ENCODE results near the gene BCAS3.

DNA sequence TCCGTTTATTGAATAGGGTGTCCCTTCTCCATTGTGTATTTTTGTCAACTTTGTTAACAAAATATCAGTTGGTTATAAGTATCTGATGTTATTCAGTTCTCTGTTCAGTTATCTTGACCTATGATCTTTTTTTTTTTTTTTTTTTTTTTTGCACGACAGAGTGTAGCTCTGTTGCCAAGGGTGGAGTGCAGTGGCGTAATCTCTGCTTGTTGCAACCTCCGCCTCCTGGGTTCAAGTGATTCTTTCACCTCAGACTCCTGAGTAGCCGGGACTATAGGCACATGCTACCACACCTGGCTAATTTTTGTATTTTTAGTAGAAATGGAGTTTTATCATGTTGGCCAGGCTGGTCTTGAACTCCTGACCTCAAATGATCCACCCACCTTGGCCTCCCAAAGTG is 215.8 kb downstream of the BCAS3 start:
- TF ChIP-seq, protein P1, sequence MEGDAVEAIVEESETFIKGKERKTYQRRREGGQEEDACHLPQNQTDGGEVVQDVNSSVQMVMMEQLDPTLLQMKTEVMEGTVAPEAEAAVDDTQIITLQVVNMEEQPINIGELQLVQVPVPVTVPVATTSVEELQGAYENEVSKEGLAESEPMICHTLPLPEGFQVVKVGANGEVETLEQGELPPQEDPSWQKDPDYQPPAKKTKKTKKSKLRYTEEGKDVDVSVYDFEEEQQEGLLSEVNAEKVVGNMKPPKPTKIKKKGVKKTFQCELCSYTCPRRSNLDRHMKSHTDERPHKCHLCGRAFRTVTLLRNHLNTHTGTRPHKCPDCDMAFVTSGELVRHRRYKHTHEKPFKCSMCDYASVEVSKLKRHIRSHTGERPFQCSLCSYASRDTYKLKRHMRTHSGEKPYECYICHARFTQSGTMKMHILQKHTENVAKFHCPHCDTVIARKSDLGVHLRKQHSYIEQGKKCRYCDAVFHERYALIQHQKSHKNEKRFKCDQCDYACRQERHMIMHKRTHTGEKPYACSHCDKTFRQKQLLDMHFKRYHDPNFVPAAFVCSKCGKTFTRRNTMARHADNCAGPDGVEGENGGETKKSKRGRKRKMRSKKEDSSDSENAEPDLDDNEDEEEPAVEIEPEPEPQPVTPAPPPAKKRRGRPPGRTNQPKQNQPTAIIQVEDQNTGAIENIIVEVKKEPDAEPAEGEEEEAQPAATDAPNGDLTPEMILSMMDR (IDR thresholded peaks at IDR 0.05) = no peak
- TF ChIP-seq ZFX (IDR thresholded peaks at IDR 0.05; ENCODE audit: borderline replicate concordance) = no peak
